Measurements from ENCODE around the gene INPP1.
"Not testable (repeated sequence)": the region's sequence is repeated elsewhere in the genome, so short reads cannot be mapped to it uniquely, and the experiment has no call there.

- TF ChIP-seq POLR2A, POLR2AphosphoS5 (IDR thresholded peaks at IDR 0.05): not testable (repeated sequence)
- TF ChIP-seq, protein P1, sequence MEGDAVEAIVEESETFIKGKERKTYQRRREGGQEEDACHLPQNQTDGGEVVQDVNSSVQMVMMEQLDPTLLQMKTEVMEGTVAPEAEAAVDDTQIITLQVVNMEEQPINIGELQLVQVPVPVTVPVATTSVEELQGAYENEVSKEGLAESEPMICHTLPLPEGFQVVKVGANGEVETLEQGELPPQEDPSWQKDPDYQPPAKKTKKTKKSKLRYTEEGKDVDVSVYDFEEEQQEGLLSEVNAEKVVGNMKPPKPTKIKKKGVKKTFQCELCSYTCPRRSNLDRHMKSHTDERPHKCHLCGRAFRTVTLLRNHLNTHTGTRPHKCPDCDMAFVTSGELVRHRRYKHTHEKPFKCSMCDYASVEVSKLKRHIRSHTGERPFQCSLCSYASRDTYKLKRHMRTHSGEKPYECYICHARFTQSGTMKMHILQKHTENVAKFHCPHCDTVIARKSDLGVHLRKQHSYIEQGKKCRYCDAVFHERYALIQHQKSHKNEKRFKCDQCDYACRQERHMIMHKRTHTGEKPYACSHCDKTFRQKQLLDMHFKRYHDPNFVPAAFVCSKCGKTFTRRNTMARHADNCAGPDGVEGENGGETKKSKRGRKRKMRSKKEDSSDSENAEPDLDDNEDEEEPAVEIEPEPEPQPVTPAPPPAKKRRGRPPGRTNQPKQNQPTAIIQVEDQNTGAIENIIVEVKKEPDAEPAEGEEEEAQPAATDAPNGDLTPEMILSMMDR (IDR thresholded peaks at IDR 0.05), result not testable (repeated sequence)
These were observed 7.8 kb upstream of the INPP1 start for GRCh38 chr2:190335584-190335983.
